Urinary bladder (tissue), 4 donors: ENCODE measurements around the gene CHKB. TPM values are rescaled to one million over a fixed set of nuclear protein-coding genes. Genes with fewer than 3 reads are reported as not detected.

ENCODE experiments used
- DNase-seq: peaks from one replicate; pipeline ENCODE4 v3.0.0-alpha.2; 2015; ENCODE audit errors: extremely low spot score
- H3K27ac ChIP-seq: one replicate; pipeline ENCODE4 v1.5.1; 2013; ENCODE audit warnings: low read depth, mild to moderate bottlenecking, moderate library complexity
- H3K36me3 ChIP-seq: one replicate; pipeline ENCODE4 v1.6.1; 2013; ENCODE audit warnings: mild to moderate bottlenecking, moderate library complexity; ENCODE audit not compliant: insufficient read depth
- H3K4me1 ChIP-seq: one replicate; pipeline ENCODE4 v1.6.1; 2013; ENCODE audit warnings: mild to moderate bottlenecking, moderate library complexity; ENCODE audit not compliant: insufficient read depth
- H3K4me3 ChIP-seq: one replicate; pipeline ENCODE4 v1.5.1; 2013; ENCODE audit warnings: low read depth, low read length
- WGBS: extraction: QIAGEN DNeasy Blood & Tissue Kit; methylation state at CpG from one replicate; pipeline ENCODE4 v1.1.7; 2013; 5-methylcytosine and 5-hydroxymethylcytosine counted together
- polyA plus RNA-seq: library from polyadenylated mRNA; stranded (reverse); fragments of 200-250 nt; gene quantifications from one replicate; pipeline ENCODE4 v1.2.3, GENCODE V29; 2013
- total RNA-seq: library from RNA; depleted of rRNA; stranded (reverse); fragments of >200 nt; gene quantifications from one replicate; pipeline ENCODE4 v1.2.3, GENCODE V29; 2014
- donor health status: healthy with polysubstance abuse.
- donor health status: healthy.

CHKB gene
- total and polyA plus RNA-seq, 2 donors, result 28.0 to 45.7 TPM

DNA sequence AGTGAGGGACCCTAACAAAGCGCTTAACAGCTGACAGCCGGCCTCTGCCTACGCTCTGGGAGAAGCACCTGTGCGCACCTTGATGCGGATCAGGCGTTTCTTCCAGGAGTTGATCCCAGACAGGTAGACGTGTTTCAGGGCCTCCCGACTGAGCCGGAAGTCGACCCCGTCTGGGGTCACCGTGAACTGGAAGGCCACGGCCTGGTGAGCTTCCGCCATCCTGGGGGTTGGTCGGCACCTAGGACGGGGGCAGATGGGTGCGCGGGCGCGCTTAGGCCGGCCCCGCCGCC is 5.0 kb downstream of the CHKB start:
- DNase-seq, result no peak
- WGBS, result 38% methylated on average over 23 of the region's 23 CpGs
- no peaks in the 10 kb centered on the region for H3K36me3 ChIP-seq
- no peak overlapping the region for H3K27ac ChIP-seq
- H3K4me3 ChIP-seq, result no peak overlapping the region
- H3K4me1 ChIP-seq, result no peaks in the 10 kb centered on the region

DNA sequence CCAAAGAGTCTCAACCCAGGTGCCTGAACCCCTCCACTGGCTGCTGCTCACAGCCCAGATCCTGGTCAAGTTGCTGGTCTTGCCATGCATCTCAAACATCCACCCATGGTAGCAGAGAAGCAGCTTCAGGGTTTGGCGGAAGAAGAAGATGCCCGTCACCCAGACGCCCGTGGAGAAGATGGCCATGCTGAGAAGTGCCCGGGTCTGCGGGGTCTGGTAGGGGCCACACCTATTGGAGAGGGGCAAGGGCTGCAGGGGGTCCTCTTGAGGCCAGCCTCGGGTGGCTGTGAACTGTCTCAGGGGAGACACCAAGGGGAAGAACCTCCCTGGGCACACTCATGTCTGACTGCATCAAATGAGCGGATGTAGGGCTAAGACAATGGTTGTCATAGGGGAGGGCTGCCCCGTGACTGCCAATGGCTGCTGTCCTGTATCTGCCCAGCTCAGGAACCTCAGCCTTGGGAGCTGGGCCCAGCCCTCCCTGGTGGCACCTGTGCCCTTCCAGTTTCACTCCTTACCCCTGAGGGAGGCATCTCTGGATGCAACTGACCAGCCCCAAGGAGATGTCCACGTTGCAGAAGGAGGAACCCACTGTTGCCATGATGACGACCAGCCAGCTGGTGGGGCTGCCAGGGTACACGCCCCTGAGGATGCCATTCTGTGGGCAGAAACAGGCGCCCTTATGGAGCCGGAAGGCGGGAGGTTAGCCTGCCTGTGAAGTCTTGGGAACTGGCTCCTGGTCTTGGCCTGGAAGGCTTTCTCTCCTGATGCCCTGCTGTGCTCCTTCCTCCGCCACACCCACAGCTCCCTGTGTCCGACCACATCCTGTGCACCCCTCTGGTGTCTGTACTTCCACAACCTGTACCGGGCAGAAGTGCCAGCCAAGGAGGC is 5.6 kb downstream of the CHKB start:
- no peak for DNase-seq
- Histone ChIP-seq H3K36me3 (no peaks in the 10 kb centered on the region), H3K27ac (no peak overlapping the region), H3K4me1 (no peaks in the 10 kb centered on the region), H3K4me3 (no peak overlapping the region)
- WGBS, result 84% methylated on average over 18 of the region's 18 CpGs

DNA sequence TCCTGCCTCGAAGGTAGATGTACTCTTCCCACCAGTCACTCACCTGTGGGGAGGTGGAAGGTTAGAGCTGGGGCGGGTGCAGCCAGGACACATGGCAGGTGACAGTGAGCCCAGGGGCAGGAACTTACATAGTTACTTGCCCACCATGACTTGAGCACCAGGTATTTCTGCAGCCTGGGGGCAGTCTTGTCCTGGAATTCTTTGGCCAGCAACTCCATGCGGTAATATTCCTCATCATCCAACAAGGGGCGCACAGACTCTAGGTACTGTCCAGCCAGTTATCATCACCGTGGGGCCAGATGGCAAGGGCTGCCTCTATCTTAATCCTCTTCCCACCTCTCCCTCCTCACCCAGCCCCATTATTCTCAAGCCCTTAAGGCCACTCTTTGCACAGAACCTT is 6.6 kb downstream of the CHKB start:
- Histone ChIP-seq H3K4me1 (no peaks in the 10 kb centered on the region), H3K27ac (no peak overlapping the region), H3K4me3 (no peak overlapping the region), H3K36me3 (no peaks in the 10 kb centered on the region)
- 63% methylated on average over 5 of the region's 5 CpGs for WGBS
- DNase-seq, result no peak

DNA sequence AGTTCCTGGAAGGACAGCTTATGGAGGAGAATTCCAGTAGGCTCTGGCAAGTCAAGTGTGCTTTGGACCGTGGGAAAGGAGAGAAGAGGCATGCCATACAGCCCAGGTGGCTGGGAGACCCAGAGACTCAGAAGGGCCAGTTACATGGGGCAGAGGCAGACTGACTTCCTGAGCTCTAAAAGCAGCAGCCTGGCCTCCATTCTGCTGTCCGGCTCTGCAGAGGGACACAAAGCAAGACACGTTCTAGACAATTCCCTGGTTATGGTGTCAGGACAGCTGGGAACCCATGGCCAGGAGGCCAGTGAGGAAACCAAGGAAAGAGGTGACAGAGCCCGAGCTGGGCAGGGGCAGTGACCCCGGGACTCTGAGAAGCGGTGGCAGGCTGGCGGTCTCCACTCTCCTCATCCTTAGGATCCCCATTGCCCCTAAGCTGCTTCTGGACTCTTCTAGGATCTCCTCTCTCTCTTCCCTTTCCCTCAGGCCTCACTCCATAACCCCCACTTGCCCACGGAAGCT is 7.2 kb downstream of the CHKB start:
- DNase-seq, result no peak
- H3K4me1 ChIP-seq, result no peaks in the 10 kb centered on the region

DNA sequence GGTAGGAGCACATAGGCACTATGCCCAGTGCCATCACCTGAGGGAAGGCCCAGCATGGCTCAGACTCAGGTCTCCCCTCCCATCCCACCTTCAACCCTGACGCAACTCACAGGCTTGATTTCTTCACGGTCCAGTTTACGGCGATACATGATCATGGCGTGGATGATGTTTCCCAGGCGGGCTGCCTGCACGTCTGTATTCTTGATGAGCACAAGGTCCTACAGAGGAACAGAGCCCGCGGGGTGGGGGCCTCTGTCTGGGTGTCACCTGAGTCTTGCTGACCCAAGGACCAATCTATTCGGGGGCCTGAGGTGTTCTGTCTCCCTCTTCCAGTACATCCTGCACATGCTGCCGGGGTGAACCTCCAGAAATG is 8.3 kb downstream of the CHKB start:
- Histone ChIP-seq H3K36me3 (no peaks in the 10 kb centered on the region), H3K4me3 (no peak overlapping the region), H3K27ac (no peak overlapping the region), H3K4me1 (no peaks in the 10 kb centered on the region)
- no peak for DNase-seq
- 75% methylated on average over 11 of the region's 11 CpGs for WGBS

More for the DNA sequence above, 7.2 kb downstream of the CHKB start:
- Histone ChIP-seq H3K36me3 (no peaks in the 10 kb centered on the region), H3K27ac (no peak overlapping the region), H3K4me3 (no peak overlapping the region)
- WGBS, result 82% methylated on average over 8 of the region's 8 CpGs

DNA sequence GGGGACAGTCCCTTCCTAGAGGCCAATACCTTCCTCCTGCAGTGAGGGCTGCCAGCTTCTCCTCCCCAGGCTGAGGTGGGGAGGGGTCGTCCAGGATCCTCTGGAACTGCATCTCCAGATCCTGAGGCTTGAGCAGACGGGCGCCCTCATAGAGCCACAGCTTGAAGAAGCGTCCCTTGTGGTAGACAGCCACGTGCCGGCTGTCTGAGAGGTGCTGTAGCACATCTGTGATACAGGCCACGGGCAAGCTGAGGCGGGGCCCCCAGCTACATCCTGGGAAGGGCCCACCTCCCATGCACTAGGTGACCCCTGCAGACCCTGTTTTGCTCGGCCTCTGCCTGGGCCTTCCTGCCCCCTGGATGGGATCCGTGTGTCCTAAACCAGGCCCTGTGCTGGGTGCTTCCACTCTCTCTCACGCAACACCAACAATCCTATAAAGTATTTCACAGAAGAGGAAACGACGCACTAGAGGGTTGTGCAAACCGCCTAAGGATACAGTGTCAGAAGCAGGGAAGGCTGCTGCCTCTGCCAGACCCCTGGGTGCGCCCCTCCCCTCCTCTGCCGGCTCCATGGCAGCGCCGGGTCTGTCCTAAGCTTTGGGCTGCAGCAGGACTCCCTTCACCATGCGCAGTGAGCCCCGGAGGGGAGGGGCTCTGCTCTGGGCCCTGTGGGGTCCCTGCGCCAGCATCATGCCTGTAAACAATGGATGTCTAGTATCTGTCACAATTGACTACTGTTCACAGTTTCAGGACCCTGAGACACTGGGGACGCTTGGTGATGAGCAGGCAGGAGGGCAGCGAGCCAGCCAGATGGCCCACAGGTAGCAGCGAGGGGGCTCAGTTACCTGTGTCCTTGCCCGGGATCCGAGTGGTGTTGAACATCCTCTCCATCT is 8.9 kb downstream of the CHKB start:
- no peaks in the 10 kb centered on the region for H3K36me3 ChIP-seq
- H3K4me3 ChIP-seq, result no peak overlapping the region
- no peak overlapping the region for H3K27ac ChIP-seq
- DNase-seq, result no peak
- H3K4me1 ChIP-seq, result no peaks in the 10 kb centered on the region
- WGBS, result 83% methylated on average over 26 of the region's 26 CpGs

DNA sequence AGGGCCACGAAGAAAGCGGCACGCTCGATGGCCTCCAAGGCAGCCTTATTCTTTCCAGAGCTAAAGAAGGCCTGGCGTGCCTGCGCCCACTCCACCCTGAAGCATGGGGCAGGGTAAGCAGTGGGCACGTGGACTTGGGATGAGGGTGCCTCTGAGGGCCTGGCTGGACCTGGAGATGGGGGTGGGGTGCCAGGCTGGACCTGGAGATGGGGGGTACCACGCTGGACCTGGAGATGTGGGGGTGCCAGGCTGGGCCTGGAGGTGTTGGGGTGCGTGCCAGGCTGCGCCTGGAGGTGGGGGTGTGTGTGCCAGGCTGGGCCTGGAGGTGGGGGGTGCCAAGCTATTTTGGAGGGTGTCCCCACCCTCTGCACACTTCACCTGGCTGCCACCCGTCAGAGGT is 9.7 kb downstream of the CHKB start:
- Histone ChIP-seq H3K4me1 (no peaks in the 10 kb centered on the region), H3K4me3 (no peak overlapping the region), H3K27ac (no peak overlapping the region), H3K36me3 (no peaks in the 10 kb centered on the region)
- no peak for DNase-seq
- WGBS, result 91% methylated on average over 11 of the region's 11 CpGs

DNA sequence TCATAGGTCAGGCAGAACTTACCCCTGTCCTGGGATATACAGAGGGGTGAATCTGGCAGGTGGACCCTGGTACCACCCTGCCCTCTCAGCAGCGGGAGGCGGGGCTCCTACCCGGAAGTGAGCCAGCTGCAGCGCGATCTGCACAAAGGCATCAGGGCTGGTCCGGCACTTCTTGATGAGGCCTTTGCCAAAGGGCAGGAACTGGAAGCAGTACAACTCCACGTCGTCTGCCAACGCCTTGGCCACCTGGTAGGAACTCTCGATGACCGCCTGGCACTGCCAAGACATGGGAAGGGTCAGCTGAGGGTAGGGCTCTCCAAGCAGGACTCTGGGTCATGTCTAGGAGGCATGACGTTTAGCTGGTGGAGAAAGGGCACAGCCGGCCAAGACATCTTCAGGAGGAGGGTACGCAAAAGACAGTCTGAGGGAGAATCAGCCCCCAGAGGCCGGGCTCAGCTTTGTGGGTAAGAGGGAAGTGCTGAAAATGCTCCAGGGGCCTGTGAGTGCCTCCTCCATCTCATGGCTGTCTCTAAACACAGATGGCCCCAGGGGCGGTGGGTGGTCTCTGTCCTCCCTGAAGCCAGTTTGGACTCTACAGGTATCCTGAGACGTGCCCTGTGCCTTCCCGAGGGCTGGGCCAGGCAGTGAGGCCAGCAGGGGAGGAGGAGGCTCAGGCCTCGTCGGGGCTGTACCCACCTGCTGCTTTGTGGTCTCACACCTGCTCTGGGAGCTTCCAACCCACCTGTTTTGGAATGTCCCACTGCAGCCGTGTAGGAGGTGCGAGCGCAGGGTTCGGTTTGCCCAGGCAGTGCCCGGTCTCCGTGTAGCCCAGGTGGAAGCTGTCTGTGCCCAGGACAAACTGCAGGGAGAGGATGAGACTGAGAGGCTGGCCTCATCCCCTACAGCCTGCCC is 11.1 kb downstream of the CHKB start:
- H3K36me3 ChIP-seq, result no peaks in the 10 kb centered on the region
- DNase-seq, result no peak
- WGBS, result 88% methylated on average over 26 of the region's 26 CpGs
- no peak overlapping the region for H3K4me3 ChIP-seq
- H3K27ac ChIP-seq, result no peak overlapping the region
- no peaks in the 10 kb centered on the region for H3K4me1 ChIP-seq

DNA sequence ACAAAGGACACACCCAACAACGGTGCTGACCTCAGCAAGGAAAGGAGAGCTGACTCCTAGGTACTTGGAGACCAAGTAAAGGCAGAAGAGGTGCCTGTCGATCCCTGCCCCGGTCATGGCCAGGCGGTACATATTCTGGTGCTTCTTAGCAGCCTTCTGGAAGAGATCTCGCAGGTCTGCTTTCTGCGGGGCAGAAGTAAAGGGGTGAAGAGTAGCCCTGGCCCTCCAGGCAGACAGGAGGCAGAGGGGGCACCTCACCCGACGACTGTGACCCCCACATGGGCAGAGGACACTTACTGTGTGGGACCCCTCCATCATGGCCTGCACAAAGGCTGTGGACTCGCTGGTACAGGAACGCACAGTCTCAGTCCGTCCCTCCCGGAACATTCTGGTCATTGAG is 11.8 kb downstream of the CHKB start:
- no peak for DNase-seq
- H3K27ac ChIP-seq, result no peak overlapping the region
- H3K4me1 ChIP-seq, result no peaks in the 10 kb centered on the region
- no peaks in the 10 kb centered on the region for H3K36me3 ChIP-seq
- H3K4me3 ChIP-seq, result no peak overlapping the region
- 91% methylated on average over 12 of the region's 12 CpGs for WGBS

DNA sequence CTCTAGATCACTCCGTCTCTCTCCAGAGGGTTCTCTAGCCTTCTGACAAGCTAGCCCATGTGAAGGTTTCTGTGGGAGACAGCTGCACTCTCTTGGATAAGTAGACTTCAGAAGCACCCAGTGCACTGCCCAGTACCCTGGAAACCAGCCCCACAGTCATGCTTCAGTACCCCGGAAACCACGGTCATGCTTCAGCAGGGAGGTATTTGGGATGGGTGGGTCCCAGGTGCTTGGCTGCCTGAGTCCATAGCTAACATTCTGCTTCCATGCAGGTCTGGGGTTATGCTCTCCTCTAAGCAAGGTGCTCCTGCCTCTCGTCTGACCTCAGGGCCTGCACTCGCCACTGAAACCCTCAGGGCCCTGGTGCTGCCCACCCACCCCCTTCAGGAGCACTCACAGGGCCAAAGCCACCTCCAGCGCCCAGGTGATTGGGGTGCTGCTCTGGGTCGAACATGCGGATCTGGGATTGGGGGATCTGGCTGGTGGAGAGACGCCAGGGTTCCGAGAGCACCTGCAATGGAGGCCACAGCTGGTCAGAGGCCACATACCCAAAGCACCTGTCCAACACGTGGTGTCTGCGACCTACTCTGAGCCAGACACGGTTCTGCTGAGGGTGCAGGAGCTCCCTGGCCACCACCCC is 12.6 kb downstream of the CHKB start:
- Histone ChIP-seq H3K4me1 (no peaks in the 10 kb centered on the region), H3K27ac (no peak overlapping the region), H3K4me3 (no peak overlapping the region), H3K36me3 (no peaks in the 10 kb centered on the region)
- 94% methylated on average over 13 of the region's 13 CpGs for WGBS
- no peak for DNase-seq

DNA sequence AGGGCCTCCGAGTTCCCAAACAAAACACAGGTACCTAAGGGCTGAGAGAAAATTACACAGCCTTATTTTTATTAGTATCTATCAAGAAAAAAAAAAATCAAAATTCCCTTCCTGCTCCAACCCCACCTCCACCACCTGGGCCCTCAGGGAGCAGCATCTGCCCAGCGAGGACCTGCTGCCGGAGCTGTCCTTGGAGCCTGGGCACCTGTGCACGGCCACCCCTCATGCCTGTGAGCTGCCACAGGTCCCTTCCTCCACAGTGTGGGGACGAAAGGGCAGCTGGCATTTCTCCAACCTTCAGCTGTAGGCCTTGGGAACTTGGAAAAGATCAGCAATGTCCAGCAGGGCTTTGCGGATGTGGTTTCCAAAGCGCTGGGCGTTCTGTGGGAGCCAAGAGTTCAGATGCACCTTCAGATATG is 13.6 kb downstream of the CHKB start:
- DNase-seq, result no peak
- Histone ChIP-seq H3K4me3 (no peak overlapping the region), H3K4me1 (no peaks in the 10 kb centered on the region), H3K36me3 (no peaks in the 10 kb centered on the region), H3K27ac (no peak overlapping the region)
- 87% methylated on average over 8 of the region's 8 CpGs for WGBS

DNA sequence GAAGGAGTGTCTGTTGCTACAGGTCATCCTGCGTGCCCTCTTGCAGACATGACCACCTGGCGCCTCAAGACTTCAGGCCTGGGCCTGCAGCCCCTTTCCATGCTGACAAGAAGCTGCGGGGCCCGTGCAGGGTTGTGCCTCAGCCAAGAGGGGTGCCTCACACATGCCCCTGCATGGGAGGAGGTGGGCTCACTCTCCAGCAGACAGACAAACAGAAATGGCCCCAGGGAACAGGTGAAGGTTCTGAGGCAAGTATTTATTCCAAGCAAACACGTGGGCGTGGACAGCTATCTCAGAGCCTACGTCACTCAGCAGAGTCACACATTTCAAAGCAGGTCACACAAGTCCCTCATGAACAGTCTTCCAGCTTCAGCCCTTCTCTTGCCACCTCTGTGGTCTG is 14.0 kb downstream of the CHKB start:
- Histone ChIP-seq H3K27ac (no peak overlapping the region), H3K4me1 (no peaks in the 10 kb centered on the region), H3K4me3 (no peak overlapping the region), H3K36me3 (no peaks in the 10 kb centered on the region)
- no peak for DNase-seq
- 85% methylated on average over 7 of the region's 7 CpGs for WGBS

DNA sequence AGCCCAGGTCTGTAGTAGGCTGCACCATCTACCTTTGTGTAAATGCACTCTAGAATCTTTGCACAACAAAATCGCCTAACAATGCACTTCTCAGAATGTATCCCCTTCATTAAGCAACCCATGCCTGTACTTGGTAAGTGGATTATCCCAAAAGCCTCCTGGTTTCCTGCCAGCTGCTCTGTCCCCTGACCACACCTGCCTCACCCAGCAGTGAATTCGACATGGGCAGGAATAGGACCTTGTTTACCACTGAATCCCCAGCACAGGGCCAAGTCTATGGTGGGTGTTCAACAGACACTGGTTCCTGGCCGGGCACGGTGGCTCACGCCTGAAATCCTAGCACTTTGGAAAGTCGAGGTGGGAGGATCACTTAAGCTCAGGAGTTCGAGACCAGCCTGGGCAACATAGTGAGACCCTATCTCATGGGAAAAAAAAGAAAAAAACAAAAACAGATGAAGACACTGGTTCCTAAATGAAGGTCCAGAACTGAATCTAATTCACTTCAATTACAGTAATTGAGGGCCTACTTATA is 14.9 kb downstream of the CHKB start:
- Histone ChIP-seq H3K27ac (no peak overlapping the region), H3K36me3 (no peaks in the 10 kb centered on the region)
- WGBS, result 89% methylated on average over 7 of the region's 7 CpGs

More for the DNA sequence above, 14.9 kb downstream of the CHKB start:
- DNase-seq, result no peak
- no peaks in the 10 kb centered on the region for H3K4me1 ChIP-seq
- H3K4me3 ChIP-seq, result no peak overlapping the region
